H9 (cell line): ENCODE data around the gene CEP112. TPM values are rescaled to one million over a fixed set of nuclear protein-coding genes. Genes with fewer than 3 reads are reported as not detected.

Experiments used
- DNase-seq: peaks from one replicate; pipeline ENCODE4 v3.0.0-alpha.2; 2017
- H2AFZ ChIP-seq: one replicate; pipeline ENCODE4 v1.6.1; 2013; ENCODE audit warnings: mild to moderate bottlenecking, low read length, control low read depth, moderate library complexity
- H2AK5ac ChIP-seq: 2 replicates; pipeline ENCODE4 v1.6.1; 2013; ENCODE audit warnings: low read length, control low read depth, mixed read lengths; ENCODE audit not compliant: insufficient read length
- H2BK120ac ChIP-seq: one replicate; pipeline ENCODE4 v1.6.1; 2013; ENCODE audit warnings: low read depth, mild to moderate bottlenecking, low read length, control low read depth, inconsistent platforms; ENCODE audit not compliant: poor library complexity, severe bottlenecking
- H2BK12ac ChIP-seq: 2 replicates; pipeline ENCODE4 v1.6.1; 2013; ENCODE audit warnings: low read length, control low read depth, mixed read lengths, low read depth; ENCODE audit not compliant: insufficient read length
- H2BK15ac ChIP-seq: 2 replicates; pipeline ENCODE4 v1.6.1; 2013; ENCODE audit warnings: low read depth, low read length, control low read depth
- H2BK20ac ChIP-seq: one replicate; pipeline ENCODE4 v1.6.1; 2013; ENCODE audit warnings: low read depth, mild to moderate bottlenecking, low read length, control low read depth, inconsistent platforms; ENCODE audit not compliant: poor library complexity, severe bottlenecking
- H2BK5ac ChIP-seq: 2 replicates; pipeline ENCODE4 v1.6.1; 2013; ENCODE audit warnings: low read length, control low read depth, mixed read lengths; ENCODE audit not compliant: insufficient read length
- H3K14ac ChIP-seq: 2 replicates; pipeline ENCODE4 v1.6.1; 2013; ENCODE audit warnings: low read length, control low read depth; ENCODE audit not compliant: insufficient read depth
- H3K18ac ChIP-seq: 2 replicates; pipeline ENCODE4 v1.6.1; 2013; ENCODE audit warnings: low read depth, mild to moderate bottlenecking, mixed read lengths, low read length, control low read depth; ENCODE audit not compliant: insufficient read length
- H3K23ac ChIP-seq: 2 replicates; pipeline ENCODE4 v1.6.1; 2013; ENCODE audit warnings: low read length, control low read depth, mixed read lengths, low read depth; ENCODE audit not compliant: insufficient read length
- H3K23me2 ChIP-seq: 2 replicates; pipeline ENCODE4 v1.6.1; 2013; ENCODE audit warnings: low read depth, mild to moderate bottlenecking, mixed read lengths, low read length, control low read depth; ENCODE audit not compliant: insufficient read length, poor library complexity, severe bottlenecking
- H3K27ac ChIP-seq: 2 replicates; pipeline ENCODE4 v1.5.1; 2013; ENCODE audit warnings: low read length, control low read depth, mixed read lengths, low read depth; ENCODE audit not compliant: insufficient read length
- H3K27me3 ChIP-seq: 2 replicates; pipeline ENCODE4 v1.6.1; 2013; ENCODE audit warnings: low read length, control low read depth, inconsistent platforms; ENCODE audit not compliant: insufficient read depth
- H3K4ac ChIP-seq: 2 replicates; pipeline ENCODE4 v1.6.1; 2013; ENCODE audit warnings: low read depth, mild to moderate bottlenecking, control low read depth, inconsistent platforms, low read length, moderate library complexity
- H3K4me1 ChIP-seq: 2 replicates; pipeline ENCODE4 v1.6.1; 2013; ENCODE audit warnings: low read length, control low read depth, inconsistent platforms; ENCODE audit not compliant: insufficient read depth
- H3K4me2 ChIP-seq: 2 replicates; pipeline ENCODE4 v1.6.1; 2013; ENCODE audit warnings: low read length, control low read depth, mixed read lengths; ENCODE audit not compliant: insufficient read length, insufficient read depth
- H3K56ac ChIP-seq: 2 replicates; pipeline ENCODE4 v1.6.1; 2013; ENCODE audit warnings: low read depth, mild to moderate bottlenecking, mixed read lengths, low read length, control low read depth; ENCODE audit not compliant: insufficient read length
- H3K79me1 ChIP-seq: 2 replicates; pipeline ENCODE4 v1.6.1; 2013; ENCODE audit warnings: low read depth, mild to moderate bottlenecking, moderate library complexity, low read length, control low read depth, inconsistent platforms; ENCODE audit not compliant: insufficient read depth, poor library complexity, severe bottlenecking
- H3K79me2 ChIP-seq: 2 replicates; pipeline ENCODE4 v1.6.1; 2013; ENCODE audit warnings: low read length, control low read depth, inconsistent platforms; ENCODE audit not compliant: insufficient read depth
- H3K9ac ChIP-seq: 2 replicates; pipeline ENCODE4 v1.6.1; 2013; ENCODE audit warnings: low read length, control low read depth, mixed read lengths; ENCODE audit not compliant: insufficient read length; ENCODE audit errors: extremely low read depth
- H3K9me3 ChIP-seq: one replicate; pipeline ENCODE4 v1.6.1; 2013; ENCODE audit warnings: low read depth, low read length, inconsistent platforms; ENCODE audit not compliant: control insufficient read depth
- H3T11ph ChIP-seq: one replicate; pipeline ENCODE4 v1.6.1; 2013; ENCODE audit warnings: mild to moderate bottlenecking, low read length, control low read depth, inconsistent platforms
- H4K20me1 ChIP-seq: one replicate; pipeline ENCODE4 v1.6.1; 2013; ENCODE audit not compliant: control insufficient read depth, insufficient read length, insufficient read depth
- H4K5ac ChIP-seq: 2 replicates; pipeline ENCODE4 v1.6.1; 2013; ENCODE audit warnings: low read depth, mild to moderate bottlenecking, mixed read lengths, low read length, control low read depth; ENCODE audit not compliant: insufficient read length
- H4K8ac ChIP-seq: replicated peaks from 2 replicates; pipeline ENCODE4 v1.6.1; 2013; ENCODE audit warnings: low read length, control low read depth, mixed read lengths, low read depth; ENCODE audit not compliant: insufficient read length
- H4K91ac ChIP-seq: 2 replicates; pipeline ENCODE4 v1.6.1; 2013; ENCODE audit warnings: low read depth, mild to moderate bottlenecking, moderate library complexity, mixed read lengths, low read length, control low read depth; ENCODE audit not compliant: insufficient read length
- H3K27ac Mint-ChIP-seq, 3 experiments: 2 replicates in 2 of 3; 3 replicates in 1 of 3; pipeline ENCODE4 v1.8.0; 2020 to 2021; ENCODE audit warnings: mixed read lengths in 3 of 3, mild to moderate bottlenecking in 1 of 3, moderate library complexity in 1 of 3
- H3K27me3 Mint-ChIP-seq: 2 replicates; pipeline ENCODE4 v1.8.0; 2021; ENCODE audit warnings: low read depth, mild to moderate bottlenecking, moderate library complexity, mixed read lengths
- H3K36me3 Mint-ChIP-seq, 3 experiments: 2 replicates in 2 of 3; 3 replicates in 1 of 3; pipeline ENCODE4 v1.8.0; 2020 to 2021; ENCODE audit warnings: low read depth in 3 of 3, mixed read lengths in 3 of 3; ENCODE audit not compliant: insufficient read depth in 1 of 3
- H3K4me1 Mint-ChIP-seq, 2 experiments: 2 replicates each; pipeline ENCODE4 v1.8.0; 2020; ENCODE audit warnings: mixed read lengths in 2 of 2
- H3K4me3 Mint-ChIP-seq, 2 experiments: 2 replicates in 1 of 2; 3 replicates in 1 of 2; pipeline ENCODE4 v1.8.0; 2020 to 2021; ENCODE audit warnings: mild to moderate bottlenecking in 2 of 2, mixed read lengths in 2 of 2, moderate library complexity in 1 of 2
- H3K9me3 Mint-ChIP-seq, 2 experiments: 2 replicates in 1 of 2; 3 replicates in 1 of 2; pipeline ENCODE4 v1.8.0; 2020; ENCODE audit warnings: mild to moderate bottlenecking in 2 of 2, mixed read lengths in 2 of 2, moderate library complexity in 1 of 2
- WGBS: extraction: QIAGEN DNeasy Blood & Tissue Kit; methylation state at CpG from one replicate; pipeline ENCODE4 v1.1.7; 2013; ENCODE audit warnings: missing lambda C conversion rate, low lambda C conversion rate, mixed read lengths; ENCODE audit not compliant: insufficient read length; ENCODE audit errors: extremely low coverage; 5-methylcytosine and 5-hydroxymethylcytosine counted together
- total RNA-seq: library from RNA; stranded (reverse); gene quantifications from 2 replicates; pipeline ENCODE4 v1.2.1, GENCODE V29; 2021
- TF ChIP-seq, protein P1 (sequence below): fragments of 200-600 bp; sonication (generic); conservative IDR thresholded peaks from 3 replicates; pipeline ENCODE4 v1.8.0; 2021; ENCODE audit warnings: antibody characterized with exemption, mild to moderate bottlenecking

CEP112 gene
- total RNA-seq, 1 experiment from 2014 or later: 5.4 TPM

GRCh38 chr17:65848751-65849150 lies 343.2 kb downstream of the CEP112 start:
- Histone ChIP-seq H3K79me1 (no peaks in the 10 kb centered on the region), H3K18ac (no peak overlapping the region), H2BK15ac (no peak overlapping the region), H4K20me1 (no peaks in the 10 kb centered on the region), H4K91ac (no peak overlapping the region), H2AFZ (no peak overlapping the region), H3K79me2 (no peaks in the 10 kb centered on the region), H3K4me2 (no peak overlapping the region), H3K23me2 (no peaks in the 10 kb centered on the region), H3K9ac (no peak overlapping the region), H3K4me1 (no peaks in the 10 kb centered on the region), H2BK120ac (no peak overlapping the region), H3T11ph (no peak overlapping the region), H4K8ac (no peak overlapping the region), H3K23ac (no peak overlapping the region), H3K27me3 (no peaks in the 10 kb centered on the region), H2BK12ac (no peak overlapping the region), H2AK5ac (no peak overlapping the region), H3K27ac (no peak overlapping the region), H4K5ac (no peak overlapping the region), H2BK5ac (no peak overlapping the region), H3K9me3 (no peaks in the 10 kb centered on the region), H3K4ac (no peak overlapping the region), H3K56ac (no peak overlapping the region), H2BK20ac (no peak overlapping the region), H3K14ac (no peak overlapping the region)
- Mint-ChIP-seq H3K36me3 (no peaks in the 10 kb centered on the region; a peak in 3 of 7 replicates), H3K4me1 (peaks cover 0 to 3% of the 10 kb centered on the region in 2 experiments; a peak in 1 of 4 replicates), H3K4me3 (no peak overlapping the region), H3K9me3 (no peaks in the 10 kb centered on the region; a peak in 2 of 5 replicates), H3K27ac (peak overlapping the region in 2 of 3 experiments; percentile 4 to 19; a peak in 2 of 7 replicates), H3K27me3 (no peaks in the 10 kb centered on the region; the same call in 1 of the 2 replicates)
- DNase-seq: no peak
- no CpG with 5 or more reads among the region's 5 CpGs for WGBS
- TF ChIP-seq, protein P1, sequence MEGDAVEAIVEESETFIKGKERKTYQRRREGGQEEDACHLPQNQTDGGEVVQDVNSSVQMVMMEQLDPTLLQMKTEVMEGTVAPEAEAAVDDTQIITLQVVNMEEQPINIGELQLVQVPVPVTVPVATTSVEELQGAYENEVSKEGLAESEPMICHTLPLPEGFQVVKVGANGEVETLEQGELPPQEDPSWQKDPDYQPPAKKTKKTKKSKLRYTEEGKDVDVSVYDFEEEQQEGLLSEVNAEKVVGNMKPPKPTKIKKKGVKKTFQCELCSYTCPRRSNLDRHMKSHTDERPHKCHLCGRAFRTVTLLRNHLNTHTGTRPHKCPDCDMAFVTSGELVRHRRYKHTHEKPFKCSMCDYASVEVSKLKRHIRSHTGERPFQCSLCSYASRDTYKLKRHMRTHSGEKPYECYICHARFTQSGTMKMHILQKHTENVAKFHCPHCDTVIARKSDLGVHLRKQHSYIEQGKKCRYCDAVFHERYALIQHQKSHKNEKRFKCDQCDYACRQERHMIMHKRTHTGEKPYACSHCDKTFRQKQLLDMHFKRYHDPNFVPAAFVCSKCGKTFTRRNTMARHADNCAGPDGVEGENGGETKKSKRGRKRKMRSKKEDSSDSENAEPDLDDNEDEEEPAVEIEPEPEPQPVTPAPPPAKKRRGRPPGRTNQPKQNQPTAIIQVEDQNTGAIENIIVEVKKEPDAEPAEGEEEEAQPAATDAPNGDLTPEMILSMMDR: no peak
